NOMO-1 treated with DMSO at 0.1 percent for 48 hours (cell line): Measurements from ENCODE around the gene SLC35G6.
A peak's percentile ranks its signal among the peaks of the same experiment; 100 is the strongest.
"Not testable (repeated sequence)": the region's sequence is repeated elsewhere in the genome, so short reads cannot be mapped to it uniquely, and the experiment has no call there.

ENCODE experiments used
- DNase-seq: peaks from one replicate; lab custom pipeline; 2025; ENCODE audit not compliant: unreplicated experiment; lab: John Stamatoyannopoulos, UW

Gene SLC35G6

GRCh38 chr17:7478276-7479212, 2.7 kb upstream of the SLC35G6 start:
- DNase-seq = no peak

GRCh38 chr17:7479213-7480088, 1.8 kb upstream of the SLC35G6 start, which contains the start of gene ZBTB4:
TSS of gene ZBTB4 (minus strand) at chr17:7479631. CDS start at chr17:7466801, 12,830 bp downstream.
- no peak for DNase-seq

GRCh38 chr17:7480089-7480384, 1.2 kb upstream of the SLC35G6 start:
- DNase-seq = no peak

GRCh38 chr17:7481842-7482741, 846 bp downstream of the SLC35G6 start:
- not testable (repeated sequence) for DNase-seq

- not testable (repeated sequence) for DNase-seq
Measured at GRCh38 chr17:7482742-7483088, 1.5 kb downstream of the SLC35G6 start.

GRCh38 chr17:7483255-7484066, 2.2 kb downstream of the SLC35G6 start:
- peak; percentile 94 for DNase-seq

- peak; percentile 94 for DNase-seq
Measured at GRCh38 chr17:7484067-7484918, 3.0 kb downstream of the SLC35G6 start, which contains the start of gene POLR2A. TSS of gene POLR2A (plus strand) at chr17:7484366.

GRCh38 chr17:7484919-7485377, 3.7 kb downstream of the SLC35G6 start:
- DNase-seq = peak; percentile 72

GRCh38 chr17:7486181-7486580, 4.9 kb downstream of the SLC35G6 start:
- no peak for DNase-seq

GRCh38 chr17:7490144-7490543, 8.9 kb downstream of the SLC35G6 start:
- DNase-seq = no peak

- DNase-seq = no peak
Measured at GRCh38 chr17:7491583-7491982, 10.3 kb downstream of the SLC35G6 start.

- no peak for DNase-seq
Measured at GRCh38 chr17:7493941-7494340, 12.7 kb downstream of the SLC35G6 start.

- DNase-seq = no peak
Measured at GRCh38 chr17:7495906-7496434, 14.7 kb downstream of the SLC35G6 start.

GRCh38 chr17:7496470-7497183, 15.4 kb downstream of the SLC35G6 start:
- no peak for DNase-seq

GRCh38 chr17:7497228-7497627, 16.0 kb downstream of the SLC35G6 start:
- no peak for DNase-seq

- no peak for DNase-seq
Measured at GRCh38 chr17:7497636-7498035, 16.4 kb downstream of the SLC35G6 start.

GRCh38 chr17:7499161-7499560, 17.9 kb downstream of the SLC35G6 start:
- DNase-seq = no peak

GRCh38 chr17:7501729-7502128, 20.5 kb downstream of the SLC35G6 start:
- DNase-seq = no peak
